Right lobe of liver (tissue), 6 donors: Measurements from ENCODE around the gene RCAN3. TPM values are rescaled to one million over a fixed set of nuclear protein-coding genes. Genes with fewer than 3 reads are reported as not detected.

Experiments
- ATAC-seq, 4 donors: fragments of 200-7000 bp; cut with Tn5 transposase; one replicate each; pipeline ENCODE4 v1.9.1; 2020; ENCODE audit warnings: mild to moderate bottlenecking in 4 of 4, moderate library complexity in 4 of 4
- DNase-seq, 3 donors: peaks; one replicate each; pipeline ENCODE4 v3.0.0-alpha.2; 2020
- H3K27ac ChIP-seq, 3 donors: fragments of 200-600 bp; one replicate each; pipeline ENCODE4 v1.8.0; 2022
- H3K27me3 ChIP-seq, 2 donors: fragments of 200-600 bp; one replicate each; pipeline ENCODE4 v1.8.0; 2022
- H3K36me3 ChIP-seq, 4 donors: fragments of 200-600 bp; sonication (generic) in 1 of 4; one replicate each; pipeline versions ENCODE4 v1.5.1 to v1.8.0; 2017 to 2022; ENCODE audit warnings: control low read depth in 1 of 4
- H3K4me1 ChIP-seq, 4 donors: fragments of 200-600 bp; sonication (generic) in 1 of 4; one replicate each; pipeline versions ENCODE4 v1.5.1 to v1.8.0; 2017 to 2022; ENCODE audit warnings: control low read depth in 1 of 4
- H3K4me3 ChIP-seq, 3 donors: fragments of 200-600 bp; one replicate each; pipeline ENCODE4 v1.8.0; 2022
- H3K9me3 ChIP-seq, 4 donors: fragments of 200-600 bp; sonication (generic) in 1 of 4; one replicate each; pipeline versions ENCODE4 v1.5.1 to v1.8.0; 2017 to 2022; ENCODE audit warnings: control low read depth in 1 of 4
- POLR2A ChIP-seq: fragments of 450-650 bp; IDR thresholded peaks from one replicate; pipeline ENCODE4 v1.6.1; 2017; ENCODE audit warnings: antibody characterized with exemption, mild to moderate bottlenecking
- WGBS: methylation state at CpG from one replicate; pipeline ENCODE4 v1.1.6; 2018; ENCODE audit warnings: low coverage, low lambda C conversion rate; ENCODE audit not compliant: insufficient coverage; ENCODE audit errors: missing lambda C conversion rate; 5-methylcytosine and 5-hydroxymethylcytosine counted together
- intact Hi-C, 2 donors: fragments of 100-400 bp; cut with DNase I; formaldehyde crosslinking; loops; one replicate each; pipeline versions ENCODE4 v1.11.2 to v1.14.1; 2022
- total RNA-seq, 6 experiments: library from RNA; depleted of rRNA in 2 of 6; stranded (reverse); fragments of >200 nt in 2 of 6; fragmentation: NEBNext Ultra II Directional in 3 of 6; extraction: Animal tissue kit (Norgen Biotek cat#: 25700) in 3 of 6; gene quantifications; one replicate each; pipeline versions ENCODE4 v1.1.0 to v1.2.4, GENCODE V29; 2016 to 2023
- TF ChIP-seq, protein P1 (sequence below), 4 donors: fragments of 200-600 bp in 3 of 4; fragments of 450-650 bp in 1 of 4; IDR thresholded peaks; one replicate each; pipeline versions ENCODE4 v1.5.1 to v1.8.0; 2016 to 2022; ENCODE audit warnings: antibody characterized with exemption in 4 of 4, mild to moderate bottlenecking in 2 of 4
- donor health status: DM: no; HTN: yes; CAD: no.
- donor health status: DM: no; HTN: no; CAD: no.
- donor health status: DM: no; HTN: no; CAD: no.
- donor health status: DM: no; HTN: yes; CAD: no.
- donor health status: DM: no; HTN: yes; CAD: no.

Gene RCAN3
- total RNA-seq, 6 experiments from 2014 or later: 1.2 to 3.1 (median 2.1) TPM

DNA sequence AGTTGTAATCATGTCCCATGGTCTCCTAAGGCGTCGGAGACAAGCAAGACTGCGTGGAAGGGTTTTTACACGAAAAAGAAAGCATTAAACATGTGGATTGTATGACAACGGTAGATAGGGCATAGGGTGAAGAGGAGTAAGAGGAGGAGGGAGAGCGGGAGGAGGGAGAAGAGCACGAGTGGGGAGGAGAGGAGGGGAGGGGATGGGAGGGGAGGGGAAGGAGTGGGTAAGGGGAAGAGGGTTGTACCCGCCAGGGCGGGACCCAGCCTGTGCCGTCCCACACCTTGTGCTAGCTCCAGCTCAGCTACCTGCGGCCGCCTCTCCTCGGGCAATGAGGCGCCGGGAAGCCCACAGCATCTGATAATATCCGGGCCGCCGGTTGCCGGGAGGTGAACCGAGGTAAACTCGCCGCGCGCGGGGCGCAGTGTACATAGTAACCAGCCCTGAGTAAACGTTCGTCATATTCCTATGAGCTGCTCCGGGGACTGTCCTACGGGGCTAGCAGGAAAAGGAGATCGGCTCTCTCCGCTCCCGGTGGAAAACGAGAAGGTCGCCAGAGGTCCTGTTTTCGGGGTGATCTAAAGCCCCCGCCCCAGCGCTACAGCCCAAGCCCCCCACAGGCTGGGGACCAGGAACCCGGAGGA lies 449 bp upstream of the RCAN3 start:
- no peaks in the 10 kb centered on the region for H3K27me3 ChIP-seq
- DNase-seq (peak; percentile 67 to 76 (median 76)), ATAC-seq (peak; percentile 72 to 80 (median 75))
- H3K36me3 ChIP-seq: no peaks in the 10 kb centered on the region
- intact Hi-C loops: no loop called here
- WGBS: under 1% methylated on average over 13 of the region's 39 CpGs
- no peaks in the 10 kb centered on the region for H3K9me3 ChIP-seq
- peak overlapping the region; percentile 60 to 74 (median 63) for H3K4me3 ChIP-seq
- peaks cover 0 to 6% (median 0%) of the 10 kb centered on the region in 4 donors for H3K4me1 ChIP-seq
- H3K27ac ChIP-seq: peak overlapping the region; percentile 21 to 70 (median 49)
- TF ChIP-seq, protein P1, sequence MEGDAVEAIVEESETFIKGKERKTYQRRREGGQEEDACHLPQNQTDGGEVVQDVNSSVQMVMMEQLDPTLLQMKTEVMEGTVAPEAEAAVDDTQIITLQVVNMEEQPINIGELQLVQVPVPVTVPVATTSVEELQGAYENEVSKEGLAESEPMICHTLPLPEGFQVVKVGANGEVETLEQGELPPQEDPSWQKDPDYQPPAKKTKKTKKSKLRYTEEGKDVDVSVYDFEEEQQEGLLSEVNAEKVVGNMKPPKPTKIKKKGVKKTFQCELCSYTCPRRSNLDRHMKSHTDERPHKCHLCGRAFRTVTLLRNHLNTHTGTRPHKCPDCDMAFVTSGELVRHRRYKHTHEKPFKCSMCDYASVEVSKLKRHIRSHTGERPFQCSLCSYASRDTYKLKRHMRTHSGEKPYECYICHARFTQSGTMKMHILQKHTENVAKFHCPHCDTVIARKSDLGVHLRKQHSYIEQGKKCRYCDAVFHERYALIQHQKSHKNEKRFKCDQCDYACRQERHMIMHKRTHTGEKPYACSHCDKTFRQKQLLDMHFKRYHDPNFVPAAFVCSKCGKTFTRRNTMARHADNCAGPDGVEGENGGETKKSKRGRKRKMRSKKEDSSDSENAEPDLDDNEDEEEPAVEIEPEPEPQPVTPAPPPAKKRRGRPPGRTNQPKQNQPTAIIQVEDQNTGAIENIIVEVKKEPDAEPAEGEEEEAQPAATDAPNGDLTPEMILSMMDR (IDR thresholded peaks at IDR 0.05): no peak
- peak; percentile 24 for TF ChIP-seq POLR2A

DNA sequence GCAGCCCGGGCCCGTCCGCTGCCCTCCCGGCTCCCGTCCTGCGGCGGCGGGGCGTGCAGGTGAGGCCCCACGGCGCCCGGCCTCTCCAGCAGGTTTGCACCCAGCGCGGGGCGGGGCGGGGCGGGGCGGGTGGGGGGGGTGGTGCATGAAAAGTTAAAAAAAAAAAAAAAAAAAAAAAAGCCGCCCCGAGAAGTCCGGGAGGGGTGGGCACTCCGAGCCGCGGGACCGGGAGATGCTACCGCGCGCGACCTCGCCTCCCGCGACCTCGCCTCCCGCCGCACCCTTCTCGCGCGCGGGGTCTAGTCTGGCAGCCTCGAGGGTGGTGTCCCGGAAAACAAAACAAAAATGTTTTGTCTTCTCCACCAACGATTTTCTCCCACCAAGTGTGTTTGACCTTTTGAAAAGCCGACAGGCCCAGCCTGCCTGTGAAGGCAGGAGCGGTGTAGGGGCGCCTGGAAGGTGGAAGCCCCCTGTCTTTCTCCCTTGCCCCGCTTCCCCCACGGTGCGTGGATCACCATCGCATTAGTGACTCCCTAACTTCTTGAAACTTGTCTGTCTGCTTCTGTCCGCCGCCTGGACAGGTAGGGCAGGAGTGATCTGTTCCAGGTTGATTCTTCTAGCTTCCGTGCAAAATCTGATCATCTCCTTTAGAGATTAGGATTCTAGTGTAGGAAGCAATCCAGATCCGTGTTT lies 569 bp downstream of the RCAN3 start:
- DNase-seq: peak in 1 of 3 donors; percentile 25
- peaks cover 0 to 6% (median 0%) of the 10 kb centered on the region in 4 donors for H3K4me1 ChIP-seq
- TF ChIP-seq POLR2A: no peak
- TF ChIP-seq, protein P1 (IDR thresholded peaks at IDR 0.05): no peak
- intact Hi-C loops: no loop called here
- peak overlapping the region; percentile 60 to 74 (median 63) for H3K4me3 ChIP-seq
- H3K27me3 ChIP-seq: no peaks in the 10 kb centered on the region
- WGBS: 6% methylated on average over 39 of the region's 53 CpGs
- no peak for ATAC-seq
- peak overlapping the region in 1 of 3 donors; percentile 49 for H3K27ac ChIP-seq
- H3K9me3 ChIP-seq: no peaks in the 10 kb centered on the region
- no peaks in the 10 kb centered on the region for H3K36me3 ChIP-seq

DNA sequence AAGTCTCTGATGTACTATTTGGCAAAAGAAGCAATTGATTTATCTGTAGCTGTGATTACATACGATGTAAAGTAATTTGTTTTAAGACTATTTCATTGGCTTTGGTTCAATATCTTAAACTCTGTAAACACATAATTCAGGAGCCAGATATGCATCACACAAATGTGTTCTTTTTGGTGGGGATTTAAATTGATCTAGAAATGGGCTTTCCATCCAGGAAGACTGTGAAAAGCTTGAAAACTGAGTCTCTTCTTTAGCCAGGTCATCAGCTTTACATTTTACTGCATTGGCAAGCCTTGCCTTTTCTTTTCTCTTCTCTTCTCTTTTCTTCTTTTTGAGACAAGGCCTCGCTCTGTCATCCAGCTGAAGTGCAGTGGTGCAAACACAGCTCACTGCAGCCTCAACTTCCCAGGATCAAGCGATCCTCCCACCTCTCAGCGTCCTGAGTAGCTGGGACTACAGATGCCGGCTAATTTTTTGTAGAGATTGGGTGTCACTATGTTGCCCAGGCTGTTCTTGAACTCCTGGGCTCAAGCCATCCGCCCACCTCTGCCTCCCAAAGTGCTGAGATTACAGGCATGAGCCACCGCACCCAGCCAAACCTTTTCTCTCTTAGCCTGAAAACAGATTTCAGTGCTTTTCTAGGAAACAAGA lies 1.4 kb downstream of the RCAN3 start:
- Histone ChIP-seq H3K36me3 (no peaks in the 10 kb centered on the region), H3K4me3 (no peak overlapping the region), H3K27ac (no peak overlapping the region), H3K9me3 (no peaks in the 10 kb centered on the region), H3K4me1 (peaks cover 0 to 6% (median 0%) of the 10 kb centered on the region in 4 donors), H3K27me3 (no peaks in the 10 kb centered on the region)
- WGBS: 68% methylated on average over 6 of the region's 7 CpGs
- ATAC-seq (no peak), DNase-seq (no peak)
- intact Hi-C loops: no loop called here
- no peak for TF ChIP-seq POLR2A
- TF ChIP-seq, protein P1 (IDR thresholded peaks at IDR 0.05): no peak

DNA sequence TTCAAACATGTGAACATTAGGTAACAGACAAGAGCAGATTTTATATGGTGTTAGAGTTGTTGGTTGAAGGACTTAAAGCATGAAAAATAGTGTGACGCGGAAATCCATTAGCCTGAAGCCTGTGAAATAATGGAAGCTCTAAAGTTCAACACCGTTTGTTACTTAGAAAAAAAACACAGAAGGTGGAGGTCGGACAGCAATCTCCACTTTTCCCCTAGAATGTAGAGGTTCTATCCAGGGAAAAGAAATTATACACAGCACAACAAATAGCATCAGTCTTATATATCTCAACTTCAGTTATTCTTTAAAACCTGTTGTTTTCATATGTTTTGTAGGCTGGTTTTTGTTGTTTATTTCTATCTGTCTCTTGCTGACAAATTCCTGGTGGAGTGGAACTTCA lies 1.9 kb downstream of the RCAN3 start:
- TF ChIP-seq POLR2A: no peak
- TF ChIP-seq, protein P1 (IDR thresholded peaks at IDR 0.05): no peak
- Histone ChIP-seq H3K27ac (no peak overlapping the region), H3K9me3 (no peaks in the 10 kb centered on the region), H3K4me1 (peaks cover 0 to 6% (median 0%) of the 10 kb centered on the region in 4 donors), H3K36me3 (no peaks in the 10 kb centered on the region), H3K27me3 (no peaks in the 10 kb centered on the region), H3K4me3 (no peak overlapping the region)
- intact Hi-C loops: no loop called here
- DNase-seq (no peak), ATAC-seq (no peak)
- 89% methylated on average over 4 of the region's 4 CpGs for WGBS
